Astrocyte (in vitro differentiated cells and primary cell): Measurements from ENCODE around the gene RPS6KB2. TPM values are rescaled to one million over a fixed set of nuclear protein-coding genes. Genes with fewer than 3 reads are reported as not detected.

ENCODE experiments used
- DNase-seq: peaks from one replicate; pipeline ENCODE4 v3.0.0-alpha.2; 2010; ENCODE audit warnings: low read depth
- FAIRE-seq: peaks from 2 replicates; lab custom pipeline; 2011; peaks lifted over from hg19 to GRCh38; lab: Jason Lieb, UNC
- H2AFZ ChIP-seq: 2 replicates; pipeline ENCODE4 v1.6.0; 2012; ENCODE audit warnings: low read depth, low read length, inconsistent platforms
- H3K27ac ChIP-seq: 2 replicates; pipeline ENCODE4 v1.5.1; 2011; ENCODE audit warnings: low read depth, low read length, inconsistent platforms
- H3K27me3 ChIP-seq: 2 replicates; pipeline ENCODE4 v1.6.0; 2011; ENCODE audit warnings: low read length, inconsistent platforms; ENCODE audit not compliant: insufficient read depth
- H3K36me3 ChIP-seq: 2 replicates; pipeline ENCODE4 v1.5.1; 2011; ENCODE audit warnings: low read length, inconsistent platforms; ENCODE audit not compliant: insufficient read depth
- H3K4me1 ChIP-seq: 2 replicates; pipeline ENCODE4 v1.5.1; 2011; ENCODE audit warnings: low read length, inconsistent platforms; ENCODE audit not compliant: insufficient read depth
- H3K4me2 ChIP-seq: 2 replicates; pipeline ENCODE4 v1.6.0; 2012; ENCODE audit warnings: low read length, inconsistent platforms
- H3K4me3 ChIP-seq: 2 replicates; pipeline ENCODE4 v1.5.1; 2011; ENCODE audit warnings: low read depth, mild to moderate bottlenecking, low read length, inconsistent platforms; ENCODE audit not compliant: insufficient read depth
- H3K79me2 ChIP-seq: 2 replicates; pipeline ENCODE4 v1.6.0; 2012; ENCODE audit warnings: mild to moderate bottlenecking, low read length, inconsistent platforms; ENCODE audit not compliant: insufficient read depth
- H3K9ac ChIP-seq: 2 replicates; pipeline ENCODE4 v1.6.0; 2012; ENCODE audit warnings: mild to moderate bottlenecking, low read length, inconsistent platforms
- H3K9me3 ChIP-seq: 2 replicates; pipeline ENCODE4 v1.5.1; 2012; ENCODE audit warnings: low read depth, mild to moderate bottlenecking, low read length, inconsistent platforms; ENCODE audit not compliant: insufficient read depth
- H4K20me1 ChIP-seq: 2 replicates; pipeline ENCODE4 v1.6.0; 2012; ENCODE audit warnings: low read length, inconsistent platforms; ENCODE audit not compliant: insufficient read depth
- H3K27ac Mint-ChIP-seq: one replicate; pipeline ENCODE4 v1.8.0; 2021; ENCODE audit warnings: mild to moderate bottlenecking, mixed read lengths; ENCODE audit not compliant: unreplicated experiment
- H3K27me3 Mint-ChIP-seq: one replicate; pipeline ENCODE4 v1.8.0; 2021; ENCODE audit warnings: low read depth, mixed read lengths; ENCODE audit not compliant: unreplicated experiment
- H3K36me3 Mint-ChIP-seq: one replicate; pipeline ENCODE4 v1.8.0; 2021; ENCODE audit warnings: low read depth, mixed read lengths; ENCODE audit not compliant: unreplicated experiment
- H3K4me1 Mint-ChIP-seq: one replicate; pipeline ENCODE4 v1.8.0; 2021; ENCODE audit warnings: low read depth, mixed read lengths; ENCODE audit not compliant: unreplicated experiment
- H3K4me3 Mint-ChIP-seq: one replicate; pipeline ENCODE4 v1.8.0; 2021; ENCODE audit warnings: mild to moderate bottlenecking, moderate library complexity, mixed read lengths; ENCODE audit not compliant: unreplicated experiment
- H3K9me3 Mint-ChIP-seq: one replicate; pipeline ENCODE4 v1.8.0; 2021; ENCODE audit warnings: mild to moderate bottlenecking, mixed read lengths; ENCODE audit not compliant: unreplicated experiment
- CTCF ChIP-seq: IDR thresholded peaks from 2 replicates; pipeline ENCODE4 v1.5.1; 2011; ENCODE audit warnings: low read depth, mild to moderate bottlenecking, inconsistent platforms, low read length, moderate library complexity; ENCODE audit not compliant: insufficient read depth
- EZH2 ChIP-seq: IDR thresholded peaks from 2 replicates; pipeline ENCODE4 v1.6.1; 2012; ENCODE audit warnings: mild to moderate bottlenecking, low read length, inconsistent platforms; ENCODE audit not compliant: insufficient read depth
- total RNA-seq: library from RNA; stranded (reverse); gene quantifications from 2 replicates; pipeline ENCODE4 v1.2.1, GENCODE V29; 2021

The RPS6KB2 gene
- total RNA-seq, 1 donor from 2014 or later: 52.9 TPM

GRCh38 chr11:67431346-67432249 is 3.3 kb downstream of the RPS6KB2 start:
- no peak for FAIRE-seq
- no peaks in the 10 kb centered on the region for H3K27me3 Mint-ChIP-seq

GRCh38 chr11:67432655-67433349 is 4.5 kb downstream of the RPS6KB2 start:
- no peaks in the 10 kb centered on the region for H3K9me3 Mint-ChIP-seq
- DNase-seq (no peak), FAIRE-seq (no peak)
- TF ChIP-seq EZH2 (no peak), CTCF (no peak)
- peaks cover 8% of the 10 kb centered on the region for H3K36me3 Mint-ChIP-seq
- no peak overlapping the region for H3K27ac Mint-ChIP-seq
- Histone ChIP-seq H2AFZ (no peak overlapping the region), H3K27me3 (no peaks in the 10 kb centered on the region), H3K36me3 (peaks cover 8% of the 10 kb centered on the region), H4K20me1 (peaks cover 3% of the 10 kb centered on the region), H3K4me3 (no peak overlapping the region), H3K79me2 (peaks cover 26% of the 10 kb centered on the region), H3K4me1 (peaks cover 23% of the 10 kb centered on the region), H3K27ac (no peak overlapping the region), H3K9ac (no peak overlapping the region), H3K9me3 (no peaks in the 10 kb centered on the region), H3K4me2 (no peak overlapping the region)
- H3K4me3 Mint-ChIP-seq: no peak overlapping the region
- H3K27me3 Mint-ChIP-seq: no peaks in the 10 kb centered on the region
- H3K4me1 Mint-ChIP-seq: peaks cover 2% of the 10 kb centered on the region

More at GRCh38 chr11:67431346-67432249, 3.3 kb downstream of the RPS6KB2 start:
- H3K27ac Mint-ChIP-seq: peak overlapping the region; percentile 15
- H3K4me1 ChIP-seq: peaks cover 19% of the 10 kb centered on the region
- peaks cover 8% of the 10 kb centered on the region for H3K36me3 ChIP-seq
- H3K4me3 ChIP-seq: no peak overlapping the region
- H4K20me1 ChIP-seq: peaks cover 3% of the 10 kb centered on the region
- peaks cover 8% of the 10 kb centered on the region for H3K36me3 Mint-ChIP-seq
- peaks cover 2% of the 10 kb centered on the region for H3K4me1 Mint-ChIP-seq
- no peaks in the 10 kb centered on the region for H3K9me3 ChIP-seq
- H3K9ac ChIP-seq: no peak overlapping the region
- no peak overlapping the region for H3K27ac ChIP-seq
- no peak overlapping the region for H2AFZ ChIP-seq
- DNase-seq: no peak
- H3K79me2 ChIP-seq: peaks cover 26% of the 10 kb centered on the region
- H3K9me3 Mint-ChIP-seq: no peaks in the 10 kb centered on the region
- H3K27me3 ChIP-seq: no peaks in the 10 kb centered on the region
- no peak overlapping the region for H3K4me2 ChIP-seq
- H3K4me3 Mint-ChIP-seq: peak overlapping the region; percentile 45
- TF ChIP-seq EZH2: no peak
- TF ChIP-seq CTCF: no peak
